ENCODE results near the gene ASH1L.
"Not testable (repeated sequence)": the region's sequence is repeated elsewhere in the genome, so short reads cannot be mapped to it uniquely, and the experiment has no call there.

The ASH1L gene

DNA sequence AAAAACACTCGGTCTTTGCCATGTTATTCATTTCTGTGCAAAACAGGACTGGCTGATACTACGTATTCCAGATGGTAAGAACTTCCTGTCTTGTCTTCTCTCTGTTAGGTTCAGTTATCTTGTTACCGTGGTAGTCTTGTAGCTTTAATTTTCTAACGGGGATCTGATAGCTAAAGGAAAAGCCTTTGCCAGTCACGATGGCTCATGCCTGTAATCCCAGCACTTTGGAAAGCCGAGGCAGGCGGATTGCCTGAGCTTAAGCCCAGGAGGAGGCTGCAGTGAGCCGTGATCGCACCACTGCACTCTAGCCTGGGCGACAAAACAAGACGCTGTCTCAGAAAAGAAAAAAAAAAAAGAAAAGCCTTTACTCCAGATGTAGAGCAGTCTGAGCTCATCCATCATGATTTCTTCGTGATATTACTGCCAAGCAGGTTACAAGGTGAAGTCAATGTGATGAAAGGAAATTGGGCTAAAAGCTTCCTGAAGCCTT, 36.3 kb upstream of the ASH1L start:
- H3K4me3 ChIP-seq (ENCODE audit: low read depth, low read length), result no peak overlapping the region
- TF ChIP-seq, protein P1, sequence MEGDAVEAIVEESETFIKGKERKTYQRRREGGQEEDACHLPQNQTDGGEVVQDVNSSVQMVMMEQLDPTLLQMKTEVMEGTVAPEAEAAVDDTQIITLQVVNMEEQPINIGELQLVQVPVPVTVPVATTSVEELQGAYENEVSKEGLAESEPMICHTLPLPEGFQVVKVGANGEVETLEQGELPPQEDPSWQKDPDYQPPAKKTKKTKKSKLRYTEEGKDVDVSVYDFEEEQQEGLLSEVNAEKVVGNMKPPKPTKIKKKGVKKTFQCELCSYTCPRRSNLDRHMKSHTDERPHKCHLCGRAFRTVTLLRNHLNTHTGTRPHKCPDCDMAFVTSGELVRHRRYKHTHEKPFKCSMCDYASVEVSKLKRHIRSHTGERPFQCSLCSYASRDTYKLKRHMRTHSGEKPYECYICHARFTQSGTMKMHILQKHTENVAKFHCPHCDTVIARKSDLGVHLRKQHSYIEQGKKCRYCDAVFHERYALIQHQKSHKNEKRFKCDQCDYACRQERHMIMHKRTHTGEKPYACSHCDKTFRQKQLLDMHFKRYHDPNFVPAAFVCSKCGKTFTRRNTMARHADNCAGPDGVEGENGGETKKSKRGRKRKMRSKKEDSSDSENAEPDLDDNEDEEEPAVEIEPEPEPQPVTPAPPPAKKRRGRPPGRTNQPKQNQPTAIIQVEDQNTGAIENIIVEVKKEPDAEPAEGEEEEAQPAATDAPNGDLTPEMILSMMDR (IDR thresholded peaks at IDR 0.05; ENCODE audit: low read depth, low read length), result no peak
- TF ChIP-seq POLR2A (IDR thresholded peaks at IDR 0.05; ENCODE audit: extremely low read depth, insufficient read length) (no peak), MYC (IDR thresholded peaks at IDR 0.05; ENCODE audit: low read depth, low read length) (no peak)
- TF ChIP-seq, protein P2, sequence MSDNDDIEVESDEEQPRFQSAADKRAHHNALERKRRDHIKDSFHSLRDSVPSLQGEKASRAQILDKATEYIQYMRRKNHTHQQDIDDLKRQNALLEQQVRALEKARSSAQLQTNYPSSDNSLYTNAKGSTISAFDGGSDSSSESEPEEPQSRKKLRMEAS (IDR thresholded peaks at IDR 0.05; ENCODE audit: low read depth, low read length), result no peak

DNA sequence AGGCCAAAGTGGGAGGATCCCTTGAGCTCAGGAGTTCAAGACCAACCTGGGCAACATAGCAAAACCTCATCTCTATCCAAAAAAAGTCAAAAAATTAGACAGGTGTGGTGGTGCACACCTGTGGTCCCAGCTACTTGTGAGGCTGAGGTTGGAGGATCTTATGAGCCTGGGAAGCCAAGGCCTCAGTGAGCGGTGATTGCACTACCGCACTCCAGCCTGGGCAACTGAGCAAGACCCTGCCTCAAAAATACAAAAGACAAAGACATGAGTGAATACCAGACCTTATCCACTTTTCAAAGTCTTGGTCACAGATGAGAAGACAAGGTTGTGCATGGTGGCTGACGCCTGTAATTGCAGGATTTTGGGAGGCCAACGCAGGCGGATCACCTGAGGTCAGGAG, 34.3 kb upstream of the ASH1L start:
- no peak for DNase-seq (ENCODE audit: low read depth)
- H3K4me3 ChIP-seq (ENCODE audit: low read depth, low read length), result no peak overlapping the region
- TF ChIP-seq POLR2A (IDR thresholded peaks at IDR 0.05; ENCODE audit: extremely low read depth, insufficient read length), result no peak
- TF ChIP-seq MYC (IDR thresholded peaks at IDR 0.05; ENCODE audit: low read depth, low read length), result no peak
- TF ChIP-seq, protein P1 (IDR thresholded peaks at IDR 0.05; ENCODE audit: low read depth, low read length), result no peak
- TF ChIP-seq, protein P2 (IDR thresholded peaks at IDR 0.05; ENCODE audit: low read depth, low read length), result no peak

More for the DNA sequence above, 36.3 kb upstream of the ASH1L start:
- no peak for DNase-seq (ENCODE audit: low read depth)

DNA sequence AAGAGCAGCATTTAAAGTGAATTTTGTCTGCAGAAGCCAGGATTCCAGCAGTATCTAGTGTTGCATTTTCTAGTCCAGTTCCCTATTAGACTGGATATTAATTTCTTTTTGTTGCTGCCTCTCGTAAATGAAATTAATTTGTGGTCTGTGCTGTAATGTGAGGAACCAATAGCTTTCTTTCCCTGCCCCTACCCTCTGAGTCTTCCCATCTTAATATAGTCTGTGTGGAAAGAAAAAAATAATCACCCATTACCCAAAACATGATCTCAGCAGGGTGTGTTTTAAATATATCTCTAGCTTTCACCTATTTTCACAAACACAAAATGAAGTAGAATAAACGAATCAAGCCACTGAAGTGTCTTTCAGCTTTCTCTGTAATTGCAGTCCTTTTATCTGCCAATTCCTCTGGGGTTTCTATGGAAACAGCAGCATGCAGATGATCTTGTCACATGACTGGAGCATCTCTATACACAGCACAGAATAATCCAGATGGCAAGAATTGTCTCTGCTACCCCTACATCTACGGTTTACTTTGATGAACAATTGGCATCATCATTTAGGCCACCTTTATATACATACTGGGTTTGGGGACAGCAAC, 33.4 kb upstream of the ASH1L start:
- H3K4me3 ChIP-seq (ENCODE audit: low read depth, low read length); DNase-seq (ENCODE audit: low read depth): not testable (repeated sequence)

DNA sequence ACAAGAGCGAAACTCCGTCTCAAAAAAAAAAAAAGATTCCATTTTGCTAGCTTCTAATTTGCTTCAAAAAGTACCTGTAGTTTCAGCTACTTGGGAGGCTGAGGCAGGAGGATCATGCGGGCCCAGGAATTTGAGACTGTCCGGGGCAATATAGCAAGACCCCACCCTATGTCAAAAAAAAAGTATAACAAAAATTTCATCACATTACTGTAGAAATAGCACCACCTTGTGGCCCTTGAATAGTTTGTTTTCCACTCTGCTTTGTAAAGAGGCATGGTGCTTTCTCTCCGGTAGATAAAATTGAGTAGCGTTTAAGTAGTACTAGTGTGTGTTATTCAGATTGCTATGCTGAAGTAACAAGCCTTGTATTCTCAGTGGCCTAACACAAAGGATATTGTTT, 29.2 kb upstream of the ASH1L start:
- TF ChIP-seq MYC (IDR thresholded peaks at IDR 0.05; ENCODE audit: low read depth, low read length), result no peak
- TF ChIP-seq, protein P1 (IDR thresholded peaks at IDR 0.05; ENCODE audit: low read depth, low read length), result peak; percentile 15
- DNase-seq (ENCODE audit: low read depth), result peak; percentile 69
- H3K4me3 ChIP-seq (ENCODE audit: low read depth, low read length), result no peak overlapping the region

DNA sequence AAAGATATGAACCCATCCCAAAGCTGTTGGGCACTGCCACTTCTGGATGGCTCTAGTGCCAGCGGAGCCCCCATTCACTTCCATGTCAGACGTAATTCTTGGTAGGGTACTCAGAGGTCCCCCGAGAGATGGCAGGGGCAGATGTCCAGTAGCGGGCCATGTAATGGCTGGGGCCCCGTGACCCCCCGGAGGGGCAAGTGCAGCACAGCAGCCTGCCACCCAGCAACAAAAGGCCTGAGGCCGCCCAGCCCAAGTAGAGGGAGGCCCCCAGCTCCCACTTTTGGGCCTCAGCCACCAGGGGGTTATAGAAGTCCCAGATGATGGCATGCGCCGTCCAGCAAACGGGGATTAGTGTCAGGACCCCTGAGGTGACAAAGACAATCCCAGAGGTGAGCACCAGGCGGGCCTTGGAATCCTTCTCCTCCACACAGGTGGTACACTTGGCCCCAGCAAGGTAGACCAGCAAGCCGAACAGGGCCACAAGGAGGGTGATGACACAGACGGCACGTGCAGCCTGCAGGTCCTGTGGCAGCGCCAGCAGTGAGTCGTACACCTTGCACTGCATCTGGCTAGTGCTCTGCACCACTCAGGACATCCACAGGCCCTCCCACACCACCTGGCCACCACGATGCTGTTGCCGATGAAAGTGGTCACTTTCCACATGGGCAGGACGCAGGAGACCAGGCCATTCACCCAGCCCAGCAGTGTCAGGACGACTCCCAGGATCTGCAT, 28.1 kb upstream of the ASH1L start:
- not testable (repeated sequence) for DNase-seq (ENCODE audit: low read depth); H3K4me3 ChIP-seq (ENCODE audit: low read depth, low read length)

DNA sequence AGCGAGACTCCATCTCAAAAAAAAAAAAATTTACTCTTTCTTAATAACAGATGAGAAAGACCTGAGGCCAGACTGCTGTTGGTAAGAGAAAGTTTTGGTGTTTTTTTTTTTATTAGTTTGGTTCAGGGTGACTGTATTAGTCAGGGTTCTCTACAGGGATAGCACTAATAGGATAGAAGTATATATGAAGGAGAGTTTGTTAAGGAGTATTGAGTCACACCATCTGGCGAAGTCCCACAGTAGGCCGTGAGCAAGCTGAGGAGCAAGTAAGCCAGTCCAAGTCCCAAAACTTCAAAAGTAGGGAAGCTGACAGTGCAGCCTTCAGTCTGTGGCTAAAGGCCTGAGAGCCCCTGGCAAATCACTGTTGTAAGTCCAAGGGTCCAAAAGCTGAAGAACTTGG, 26.7 kb upstream of the ASH1L start:
- H3K4me3 ChIP-seq (ENCODE audit: low read depth, low read length), result not testable (repeated sequence)

DNA sequence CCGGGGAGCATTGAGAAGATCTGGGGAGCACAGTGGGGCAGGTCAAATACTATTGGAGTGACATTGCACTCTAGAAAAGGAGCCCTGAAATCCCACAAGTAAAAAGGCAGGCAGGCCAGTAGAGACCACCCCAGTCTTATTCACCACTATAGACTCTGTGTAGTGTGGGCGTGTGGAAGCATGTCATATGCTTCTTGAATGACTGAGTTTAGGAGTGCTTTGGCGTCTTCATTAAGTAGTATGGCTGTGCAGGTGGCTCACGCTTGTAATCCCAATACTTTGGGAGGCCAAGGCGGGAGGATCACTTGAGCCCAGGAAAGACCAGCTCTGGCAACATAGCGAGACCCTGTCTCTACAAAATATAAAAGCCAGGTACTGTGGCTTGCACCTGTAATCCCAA, 21.2 kb upstream of the ASH1L start:
- DNase-seq (ENCODE audit: low read depth); H3K4me3 ChIP-seq (ENCODE audit: low read depth, low read length): not testable (repeated sequence)

More for the DNA sequence above, 26.7 kb upstream of the ASH1L start:
- DNase-seq (ENCODE audit: low read depth), result not testable (repeated sequence)

DNA sequence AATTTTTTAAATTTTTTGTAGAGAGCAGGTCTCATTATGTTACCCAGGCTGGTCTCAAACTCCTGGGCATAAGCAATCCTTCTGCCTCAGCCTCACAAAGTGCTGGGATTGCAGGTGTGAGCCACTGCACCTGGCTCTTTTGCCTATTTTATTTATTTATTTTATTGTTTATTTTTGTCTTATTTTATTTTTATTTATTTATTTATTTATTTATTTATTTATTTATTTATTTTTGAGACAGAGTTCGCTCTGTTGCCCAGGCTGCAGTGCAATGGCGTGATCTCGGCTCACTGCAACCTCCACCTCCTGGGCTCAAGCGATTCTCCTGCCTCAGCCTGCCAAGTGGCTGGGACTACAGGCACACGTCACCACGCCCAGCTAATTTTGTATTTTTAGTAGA, 13.0 kb upstream of the ASH1L start:
- DNase-seq (ENCODE audit: low read depth); H3K4me3 ChIP-seq (ENCODE audit: low read depth, low read length): not testable (repeated sequence)

DNA sequence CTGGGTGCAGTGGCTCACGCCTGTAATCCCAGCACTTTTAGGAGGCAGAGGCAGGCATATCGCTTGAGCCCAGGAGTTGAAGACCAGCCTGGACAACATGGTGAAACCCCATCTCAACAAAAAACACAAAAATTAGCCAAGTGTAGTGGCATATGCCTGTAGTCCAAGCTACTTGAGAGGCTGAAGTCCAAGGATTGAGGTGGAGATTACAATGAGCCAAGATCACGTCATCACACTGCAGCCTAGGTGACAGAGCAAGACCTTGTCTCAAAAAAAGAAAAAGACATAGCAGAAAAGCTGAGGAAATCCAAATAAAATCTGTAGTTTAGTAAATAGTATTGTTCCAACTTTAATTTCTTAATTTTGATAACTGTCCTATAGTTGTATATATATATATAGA, 11.5 kb upstream of the ASH1L start:
- no peak for DNase-seq (ENCODE audit: low read depth)
- TF ChIP-seq POLR2A (IDR thresholded peaks at IDR 0.05; ENCODE audit: extremely low read depth, insufficient read length) (no peak), MYC (IDR thresholded peaks at IDR 0.05; ENCODE audit: low read depth, low read length) (no peak)
- TF ChIP-seq, protein P1 (IDR thresholded peaks at IDR 0.05; ENCODE audit: low read depth, low read length), result no peak
- TF ChIP-seq, protein P2 (IDR thresholded peaks at IDR 0.05; ENCODE audit: low read depth, low read length), result no peak
- H3K4me3 ChIP-seq (ENCODE audit: low read depth, low read length), result no peak overlapping the region
